SU-DHL-6 (cell line): ENCODE data around the gene FLT1.

Experiments used
- H2AFZ ChIP-seq: fragments of 200-600 bp; sonication (generic); 2 replicates; pipeline ENCODE4 v1.6.1; 2014; ENCODE audit warnings: low read depth, mild to moderate bottlenecking, moderate library complexity, mixed read lengths, antibody characterized with exemption, low read length; ENCODE audit not compliant: severe bottlenecking
- H3F3A ChIP-seq: fragments of 200-600 bp; shearing (Covaris generic); 2 replicates; pipeline ENCODE4 v1.6.0; 2016; ENCODE audit warnings: antibody characterized with exemption, mild to moderate bottlenecking; ENCODE audit not compliant: insufficient read depth
- H3K27ac ChIP-seq: fragments of 200-600 bp; sonication (generic); 2 replicates; pipeline ENCODE4 v1.5.1; 2016; ENCODE audit warnings: low read depth, mild to moderate bottlenecking, low read length, moderate library complexity, mixed read lengths
- H3K27me3 ChIP-seq: fragments of 200-600 bp; sonication (generic), shearing (Covaris generic); 2 replicates; pipeline ENCODE4 v1.6.0; 2014; ENCODE audit warnings: mild to moderate bottlenecking, low read length
- H3K36me3 ChIP-seq: fragments of 200-600 bp; sonication (generic); 2 replicates; pipeline ENCODE4 v1.6.1; 2014; ENCODE audit warnings: mild to moderate bottlenecking, low read length, mixed read lengths
- H3K4me2 ChIP-seq: fragments of 300-600, 200-600 bp; shearing (Covaris generic), sonication (generic); 2 replicates; pipeline ENCODE4 v1.6.0; 2014; ENCODE audit warnings: low read length, low read depth, mild to moderate bottlenecking; ENCODE audit not compliant: poor library complexity, severe bottlenecking
- H3K4me3 ChIP-seq: fragments of 200-600 bp; sonication (generic); 2 replicates; pipeline ENCODE4 v1.5.1; 2014; ENCODE audit warnings: antibody characterized with exemption, low read length, mild to moderate bottlenecking, mixed read lengths; ENCODE audit not compliant: insufficient read depth, poor library complexity, severe bottlenecking
- H3K79me2 ChIP-seq: fragments of 200-600 bp; sonication (generic); 2 replicates; pipeline ENCODE4 v1.6.1; 2014; ENCODE audit warnings: mild to moderate bottlenecking, low read length, moderate library complexity; ENCODE audit not compliant: insufficient read depth
- H3K9ac ChIP-seq: fragments of 200-600 bp; sonication (generic); 2 replicates; pipeline ENCODE4 v1.7.0; 2014; ENCODE audit warnings: mild to moderate bottlenecking, low read length
- H3K9me2 ChIP-seq: fragments of 200-600 bp; sonication (generic); replicated peaks from 2 replicates; pipeline ENCODE4 v1.6.1; 2014; ENCODE audit warnings: low read length; ENCODE audit not compliant: insufficient read depth
- H3K9me3 ChIP-seq: fragments of 200-600 bp; sonication (generic); 2 replicates; pipeline ENCODE4 v1.6.1; 2014; ENCODE audit warnings: low read length, mixed read lengths; ENCODE audit not compliant: insufficient read depth
- H4K20me1 ChIP-seq: fragments of 200-600 bp; sonication (generic); 2 replicates; pipeline ENCODE4 v1.6.1; 2014; ENCODE audit warnings: low read depth, mild to moderate bottlenecking, antibody characterized with exemption, low read length, moderate library complexity, mixed read lengths
- EZH2phosphoT487 ChIP-seq: fragments of 200-600 bp; sonication (generic), shearing (Covaris generic); conservative IDR thresholded peaks from 2 replicates; pipeline ENCODE4 v1.6.1; 2018; ENCODE audit warnings: mild to moderate bottlenecking, antibody characterized with exemption, low read length, moderate library complexity, mixed read lengths
- TF ChIP-seq, protein P1 (sequence below): fragments of 200-600 bp; sonication (generic); IDR thresholded peaks from one replicate; pipeline ENCODE4 v1.5.1; 2017; ENCODE audit warnings: antibody characterized with exemption, mild to moderate bottlenecking, low read length, moderate library complexity; ENCODE audit not compliant: insufficient read depth, poor library complexity, severe bottlenecking

The FLT1 gene

DNA sequence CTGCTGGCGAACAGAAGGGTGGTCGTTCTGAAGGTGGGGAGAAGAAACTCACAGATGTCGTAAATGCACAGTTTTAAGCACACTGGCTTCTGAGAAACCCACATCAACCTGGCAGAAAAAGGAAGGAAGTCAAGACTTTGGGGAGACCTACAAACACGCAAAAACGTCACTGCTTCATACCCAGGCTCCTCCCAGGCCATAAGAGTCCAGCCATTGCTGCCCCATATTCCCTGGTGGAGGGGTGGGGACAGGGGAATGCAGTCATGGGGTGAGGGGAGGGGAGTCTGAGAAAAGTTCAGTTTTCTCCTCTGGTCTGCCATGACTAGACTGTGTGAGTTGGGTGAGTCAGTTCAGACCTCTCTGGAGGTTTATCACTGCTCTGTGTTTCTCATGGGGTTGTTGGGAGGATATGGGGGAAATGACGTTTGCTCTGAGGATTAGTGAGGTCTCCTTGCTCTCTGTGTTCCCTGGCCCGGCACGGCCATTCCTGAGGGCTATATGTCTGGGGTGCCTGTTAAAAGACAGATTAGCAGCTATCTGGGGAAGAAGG, 139.0 kb downstream of the FLT1 start:
- H3F3A ChIP-seq: no peaks in the 10 kb centered on the region
- H3K27ac ChIP-seq: no peak overlapping the region
- H3K9ac ChIP-seq: no peak overlapping the region
- H2AFZ ChIP-seq: no peak overlapping the region
- no peak overlapping the region for H3K4me2 ChIP-seq
- no peaks in the 10 kb centered on the region for H3K36me3 ChIP-seq
- H3K9me2 ChIP-seq: no peaks in the 10 kb centered on the region
- no peak overlapping the region for H3K4me3 ChIP-seq
- no peaks in the 10 kb centered on the region for H4K20me1 ChIP-seq
- H3K9me3 ChIP-seq: no peaks in the 10 kb centered on the region
- no peaks in the 10 kb centered on the region for H3K27me3 ChIP-seq
- TF ChIP-seq, protein P1, sequence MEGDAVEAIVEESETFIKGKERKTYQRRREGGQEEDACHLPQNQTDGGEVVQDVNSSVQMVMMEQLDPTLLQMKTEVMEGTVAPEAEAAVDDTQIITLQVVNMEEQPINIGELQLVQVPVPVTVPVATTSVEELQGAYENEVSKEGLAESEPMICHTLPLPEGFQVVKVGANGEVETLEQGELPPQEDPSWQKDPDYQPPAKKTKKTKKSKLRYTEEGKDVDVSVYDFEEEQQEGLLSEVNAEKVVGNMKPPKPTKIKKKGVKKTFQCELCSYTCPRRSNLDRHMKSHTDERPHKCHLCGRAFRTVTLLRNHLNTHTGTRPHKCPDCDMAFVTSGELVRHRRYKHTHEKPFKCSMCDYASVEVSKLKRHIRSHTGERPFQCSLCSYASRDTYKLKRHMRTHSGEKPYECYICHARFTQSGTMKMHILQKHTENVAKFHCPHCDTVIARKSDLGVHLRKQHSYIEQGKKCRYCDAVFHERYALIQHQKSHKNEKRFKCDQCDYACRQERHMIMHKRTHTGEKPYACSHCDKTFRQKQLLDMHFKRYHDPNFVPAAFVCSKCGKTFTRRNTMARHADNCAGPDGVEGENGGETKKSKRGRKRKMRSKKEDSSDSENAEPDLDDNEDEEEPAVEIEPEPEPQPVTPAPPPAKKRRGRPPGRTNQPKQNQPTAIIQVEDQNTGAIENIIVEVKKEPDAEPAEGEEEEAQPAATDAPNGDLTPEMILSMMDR: no peak
- no peak for TF ChIP-seq EZH2phosphoT487
- H3K79me2 ChIP-seq: no peaks in the 10 kb centered on the region

DNA sequence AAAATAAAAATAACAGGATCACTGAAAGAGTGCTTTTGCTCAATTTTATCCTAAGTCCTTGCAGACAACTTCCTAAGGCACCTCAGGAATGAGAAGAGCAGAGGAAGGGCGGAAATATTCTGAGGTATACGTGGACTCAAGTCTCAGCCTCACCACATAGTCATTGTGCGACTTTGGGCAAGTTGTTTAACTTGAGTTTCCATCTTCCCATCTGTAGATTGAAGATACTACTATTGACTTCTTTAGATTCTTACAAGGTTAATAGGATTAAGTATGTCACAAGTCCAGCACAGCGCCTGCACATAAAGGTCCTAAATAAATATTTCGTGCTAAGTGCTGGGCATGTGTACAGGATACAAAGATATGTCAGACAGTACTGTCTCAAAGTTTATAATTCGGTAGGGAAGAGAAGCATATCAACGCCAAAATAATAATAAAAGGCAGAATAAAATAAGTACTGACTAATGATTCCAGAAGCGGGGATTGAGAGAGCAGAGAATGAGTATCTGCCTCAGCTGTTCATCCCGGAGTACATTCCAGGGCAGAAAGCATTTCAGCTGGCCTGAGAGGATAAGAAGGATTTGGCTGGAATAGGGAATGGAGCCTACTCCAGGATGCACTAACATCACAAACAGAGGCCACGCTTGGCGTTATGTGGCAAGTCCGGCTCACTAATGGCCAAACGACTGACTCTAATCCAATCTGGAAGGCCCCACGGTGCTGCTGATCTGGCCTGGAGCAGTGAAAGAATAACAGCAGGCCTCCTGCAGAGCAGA, 139.7 kb downstream of the FLT1 start:
- Histone ChIP-seq H3K27me3 (no peaks in the 10 kb centered on the region), H2AFZ (no peak overlapping the region), H3K4me2 (no peak overlapping the region), H3K27ac (no peak overlapping the region), H3K79me2 (no peaks in the 10 kb centered on the region), H3K4me3 (no peak overlapping the region), H3F3A (no peaks in the 10 kb centered on the region), H3K36me3 (no peaks in the 10 kb centered on the region), H4K20me1 (no peaks in the 10 kb centered on the region), H3K9me3 (no peaks in the 10 kb centered on the region), H3K9ac (no peak overlapping the region), H3K9me2 (no peaks in the 10 kb centered on the region)
- TF ChIP-seq EZH2phosphoT487: no peak
- TF ChIP-seq, protein P1: no peak

DNA sequence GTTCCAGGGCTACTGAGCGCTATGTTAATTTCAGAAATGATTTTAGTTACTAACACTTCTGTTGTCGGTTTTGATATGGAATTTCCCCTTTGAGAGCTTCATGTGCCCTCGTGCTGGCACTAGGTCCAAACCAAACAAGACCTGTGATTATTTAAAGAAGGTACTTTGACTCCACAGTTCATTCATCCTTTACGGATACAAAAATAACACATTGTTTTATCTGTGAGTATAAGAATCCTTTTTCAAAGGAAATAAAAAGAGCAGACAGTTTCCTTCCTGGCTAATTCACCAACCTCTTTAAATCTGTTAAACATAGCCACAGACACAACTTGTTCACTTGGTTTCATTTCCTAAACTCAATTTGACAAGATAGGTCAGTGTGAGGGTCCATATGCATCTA, 141.2 kb downstream of the FLT1 start:
- no peaks in the 10 kb centered on the region for H3K36me3 ChIP-seq
- no peak overlapping the region for H3K4me3 ChIP-seq
- no peak overlapping the region for H3K4me2 ChIP-seq
- no peaks in the 10 kb centered on the region for H4K20me1 ChIP-seq
- H3F3A ChIP-seq: no peaks in the 10 kb centered on the region
- no peaks in the 10 kb centered on the region for H3K79me2 ChIP-seq
- H3K9me2 ChIP-seq: no peaks in the 10 kb centered on the region
- no peak overlapping the region for H3K27ac ChIP-seq
- TF ChIP-seq, protein P1: no peak
- no peak for TF ChIP-seq EZH2phosphoT487
- no peak overlapping the region for H2AFZ ChIP-seq
- no peak overlapping the region for H3K9ac ChIP-seq
- H3K27me3 ChIP-seq: no peaks in the 10 kb centered on the region
- H3K9me3 ChIP-seq: no peaks in the 10 kb centered on the region
